ENCODE measurements around the gene FGR. TPM values are rescaled to one million over a fixed set of nuclear protein-coding genes. Genes with fewer than 3 reads are reported as not detected.

Gene FGR
- total RNA-seq, 1 donor from 2014 or later: 2.6 TPM

DNA sequence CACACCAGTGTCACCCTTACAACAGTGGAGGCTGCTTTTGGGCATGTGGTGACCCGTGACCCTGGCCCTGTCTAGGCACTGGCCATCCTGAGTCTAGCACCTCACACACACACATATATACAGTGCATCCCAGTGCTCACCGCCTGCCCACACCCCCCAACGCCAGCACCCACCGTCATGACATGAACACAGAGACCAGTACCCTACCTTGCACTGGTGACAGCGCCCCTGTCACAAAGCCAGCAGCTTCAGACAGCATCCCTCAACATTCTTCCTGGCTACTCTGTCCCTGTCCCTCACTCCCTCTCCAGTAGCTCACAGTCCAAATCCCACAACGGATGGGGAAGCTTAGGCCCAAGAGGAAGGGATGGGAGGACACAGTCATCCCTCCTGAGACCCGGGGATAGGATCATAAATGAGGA is 58.2 kb downstream of the FGR start:
- peaks cover 68 to 79% (median 79%) of the 10 kb centered on the region in 3 donors for H3K4me1 ChIP-seq (ENCODE audit: control insufficient read depth in 3 of 3, insufficient read depth in 3 of 3, low read length in 3 of 3)
- no peaks in the 10 kb centered on the region for H3K9me3 ChIP-seq (ENCODE audit: control insufficient read depth in 3 of 3, low read length in 3 of 3)
- peak overlapping the region; percentile 73 for H3K27ac ChIP-seq (ENCODE audit: low read depth, low read length)
- peak overlapping the region in 2 of 3 donors; percentile 3 to 42 for H3K4me3 ChIP-seq (ENCODE audit: low read length in 3 of 3)
- H3K36me3 ChIP-seq (ENCODE audit: control insufficient read depth in 3 of 3, insufficient read depth in 3 of 3, low read length in 3 of 3): no peaks in the 10 kb centered on the region
- peak overlapping the region; percentile 36 to 76 (median 64) for H3K9ac ChIP-seq (ENCODE audit: low read depth in 1 of 3, low read length in 3 of 3)
- H3K27me3 ChIP-seq (ENCODE audit: control insufficient read depth in 3 of 3, insufficient read depth in 3 of 3, low read length in 3 of 3): no peaks in the 10 kb centered on the region

DNA sequence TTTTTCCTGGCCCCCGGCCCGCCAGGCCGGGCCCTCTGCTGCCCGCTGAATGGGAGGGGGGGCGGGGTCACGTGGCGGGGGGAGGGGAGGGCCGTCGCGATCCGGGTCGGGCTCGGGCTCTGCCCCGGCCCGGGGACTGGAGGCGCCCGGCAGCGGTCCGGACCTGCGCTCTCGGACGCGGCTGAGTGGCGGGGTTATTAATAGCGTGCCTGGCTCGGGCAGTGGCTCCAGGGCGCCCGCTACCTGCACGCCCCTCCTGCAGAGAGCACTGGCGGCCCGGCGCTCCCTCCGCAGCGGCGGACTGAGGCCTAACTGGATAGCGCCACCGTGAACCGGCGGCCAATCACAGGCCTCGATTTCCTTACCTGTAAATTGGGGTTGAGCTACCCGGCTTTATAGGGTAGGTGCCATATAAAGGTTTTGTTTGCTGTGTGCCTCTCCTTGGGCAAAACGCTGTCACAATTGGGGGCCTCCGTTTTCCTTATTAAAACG is 59.1 kb downstream of the FGR start:
- H3K4me1 ChIP-seq (ENCODE audit: control insufficient read depth in 3 of 3, insufficient read depth in 3 of 3, low read length in 3 of 3): peaks cover 71 to 82% (median 80%) of the 10 kb centered on the region in 3 donors

DNA sequence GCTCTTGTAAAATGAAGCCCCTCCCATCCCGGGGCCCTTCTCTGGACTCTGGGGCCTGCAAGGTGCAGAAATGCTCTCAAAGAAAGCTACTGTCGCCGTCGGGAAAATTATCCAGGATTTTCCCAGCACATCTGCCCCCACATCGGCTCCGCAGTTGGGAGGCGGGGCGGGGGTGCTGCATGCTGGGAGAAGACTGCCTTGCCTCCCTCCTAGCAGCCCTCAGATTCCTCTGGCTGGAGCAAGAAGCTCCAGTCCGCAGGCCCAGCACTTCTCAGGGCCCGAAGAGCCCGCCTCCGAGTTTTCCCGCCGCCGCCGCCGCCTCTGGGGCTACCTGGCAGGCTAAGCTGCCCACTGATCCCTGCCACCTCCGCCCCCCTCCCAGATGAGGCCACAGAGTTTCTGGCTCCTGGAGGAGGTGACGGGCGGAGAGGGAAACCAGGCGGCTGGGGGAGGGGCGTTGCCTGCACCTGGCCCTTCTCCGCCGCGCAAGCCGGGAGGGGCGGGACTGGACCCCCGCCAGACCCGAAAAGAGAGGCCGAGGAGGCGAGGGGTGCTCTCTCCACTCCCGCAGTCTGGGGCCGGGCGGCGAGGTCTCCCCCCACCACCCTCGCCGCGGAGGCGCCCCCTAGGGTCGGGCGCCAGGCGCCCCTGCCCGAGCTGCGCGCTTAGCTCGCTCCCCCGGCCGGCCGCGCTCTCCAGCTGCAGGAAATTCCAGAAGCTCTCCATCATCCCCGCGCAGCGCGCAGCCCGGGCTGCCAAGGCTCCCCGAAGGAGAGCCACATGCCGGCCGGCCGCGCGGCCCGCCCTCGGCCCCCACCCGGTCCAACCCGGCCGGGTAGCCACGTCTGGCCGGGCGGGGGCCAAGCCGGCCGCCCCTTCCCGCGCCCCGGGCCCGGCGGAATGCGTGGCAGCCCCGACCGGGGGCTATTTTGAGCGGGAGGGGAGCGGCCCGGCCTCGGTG is 59.8 kb downstream of the FGR start:
- Histone ChIP-seq H3K36me3 (ENCODE audit: control insufficient read depth in 3 of 3, insufficient read depth in 3 of 3, low read length in 3 of 3) (no peaks in the 10 kb centered on the region), H3K9me3 (ENCODE audit: control insufficient read depth in 3 of 3, low read length in 3 of 3) (no peaks in the 10 kb centered on the region), H3K4me3 (ENCODE audit: low read length in 3 of 3) (peak overlapping the region in 2 of 3 donors; percentile 58 to 61), H3K27ac (ENCODE audit: low read depth, low read length) (peak overlapping the region; percentile 94), H3K9ac (ENCODE audit: low read depth in 1 of 3, low read length in 3 of 3) (peak overlapping the region; percentile 61 to 82 (median 70)), H3K4me1 (ENCODE audit: control insufficient read depth in 3 of 3, insufficient read depth in 3 of 3, low read length in 3 of 3) (peaks cover 77 to 85% (median 83%) of the 10 kb centered on the region in 3 donors), H3K27me3 (ENCODE audit: control insufficient read depth in 3 of 3, insufficient read depth in 3 of 3, low read length in 3 of 3) (no peaks in the 10 kb centered on the region)

More for the DNA sequence above, 59.1 kb downstream of the FGR start:
- Histone ChIP-seq H3K9me3 (ENCODE audit: control insufficient read depth in 3 of 3, low read length in 3 of 3) (no peaks in the 10 kb centered on the region), H3K27ac (ENCODE audit: low read depth, low read length) (peak overlapping the region; percentile 94), H3K4me3 (ENCODE audit: low read length in 3 of 3) (peak overlapping the region; percentile 3 to 60 (median 42)), H3K9ac (ENCODE audit: low read depth in 1 of 3, low read length in 3 of 3) (peak overlapping the region; percentile 36 to 82 (median 70)), H3K36me3 (ENCODE audit: control insufficient read depth in 3 of 3, insufficient read depth in 3 of 3, low read length in 3 of 3) (no peaks in the 10 kb centered on the region), H3K27me3 (ENCODE audit: control insufficient read depth in 3 of 3, insufficient read depth in 3 of 3, low read length in 3 of 3) (no peaks in the 10 kb centered on the region)

DNA sequence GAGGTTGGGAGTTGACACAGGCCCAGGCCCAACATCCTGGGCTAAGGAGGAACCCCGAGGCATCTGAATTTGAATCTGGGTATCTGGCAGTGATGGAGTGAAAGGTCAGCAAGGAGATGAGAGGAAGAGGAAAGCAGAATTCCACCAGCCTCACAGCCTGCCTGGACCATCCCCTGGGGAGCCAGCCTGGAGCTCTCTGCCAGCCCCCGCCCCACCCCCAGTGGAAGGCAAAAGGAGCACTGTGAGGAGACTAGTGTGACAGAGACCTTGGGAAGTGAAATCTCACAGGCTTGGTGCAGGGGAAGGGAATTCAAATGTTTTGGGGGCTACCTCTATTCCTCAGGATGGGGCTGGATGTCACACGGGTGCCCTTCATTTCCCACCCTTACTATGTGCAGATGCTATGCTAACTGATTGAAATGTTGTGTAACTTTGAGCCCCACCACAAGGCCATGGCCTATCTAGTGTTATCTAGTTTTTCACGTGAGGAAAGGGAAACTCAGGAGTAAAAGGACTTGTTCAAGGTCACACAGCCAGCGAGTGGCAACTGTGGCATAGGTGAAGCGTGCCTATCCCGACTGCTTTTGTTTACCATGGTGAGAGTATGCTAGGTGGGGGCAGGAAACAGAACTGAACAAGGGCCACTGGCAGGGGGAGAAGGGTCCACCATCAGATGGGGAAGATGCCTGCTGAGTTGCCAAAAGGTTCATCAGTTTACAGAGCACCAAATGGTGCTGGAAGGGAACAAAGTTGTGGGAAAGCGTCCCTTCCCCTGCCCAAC is 60.8 kb downstream of the FGR start:
- H3K27ac ChIP-seq (ENCODE audit: low read depth, low read length): peak overlapping the region; percentile 94
- H3K36me3 ChIP-seq (ENCODE audit: control insufficient read depth in 3 of 3, insufficient read depth in 3 of 3, low read length in 3 of 3): no peaks in the 10 kb centered on the region
- peak overlapping the region; percentile 59 to 82 (median 70) for H3K9ac ChIP-seq (ENCODE audit: low read depth in 1 of 3, low read length in 3 of 3)
- H3K4me1 ChIP-seq (ENCODE audit: control insufficient read depth in 3 of 3, insufficient read depth in 3 of 3, low read length in 3 of 3): peaks cover 81 to 87% (median 87%) of the 10 kb centered on the region in 3 donors
- peak overlapping the region in 2 of 3 donors; percentile 58 to 61 for H3K4me3 ChIP-seq (ENCODE audit: low read length in 3 of 3)
- no peaks in the 10 kb centered on the region for H3K27me3 ChIP-seq (ENCODE audit: control insufficient read depth in 3 of 3, insufficient read depth in 3 of 3, low read length in 3 of 3)
- no peaks in the 10 kb centered on the region for H3K9me3 ChIP-seq (ENCODE audit: control insufficient read depth in 3 of 3, low read length in 3 of 3)

DNA sequence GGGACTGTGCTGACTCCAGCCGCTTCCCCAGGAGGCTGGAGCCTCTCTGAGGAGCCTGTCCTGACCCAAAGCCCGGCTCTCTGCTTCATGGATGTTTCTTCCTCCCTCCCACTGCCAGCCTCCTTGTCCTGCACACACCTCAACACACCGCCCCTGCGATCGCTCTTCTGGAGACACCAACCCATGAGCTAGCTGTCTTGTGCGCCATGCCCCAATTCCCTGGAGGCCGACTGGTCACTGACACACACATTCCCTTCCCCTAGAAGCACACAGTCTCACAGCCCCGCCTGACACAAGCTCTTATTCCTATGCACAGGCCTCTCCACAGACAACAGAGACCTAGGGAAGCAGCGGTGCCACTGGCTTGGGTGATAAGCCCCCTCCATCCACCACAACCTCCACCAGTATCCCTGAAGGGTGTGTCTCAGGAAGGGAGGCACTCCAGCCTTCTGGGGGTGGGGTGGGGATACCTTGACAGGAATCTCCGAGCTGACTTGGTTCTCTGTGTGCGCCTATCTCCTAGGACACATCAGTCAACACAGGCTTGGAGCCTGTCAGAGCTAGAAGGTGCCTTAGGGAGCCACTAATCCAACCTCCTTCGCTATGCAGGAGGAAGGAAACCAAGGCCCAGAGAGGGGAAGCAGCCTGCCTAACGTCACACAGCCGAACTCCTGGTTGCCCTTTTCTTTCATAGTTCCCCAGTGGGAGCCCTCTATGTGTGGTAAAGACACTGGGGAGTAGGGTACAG is 62.1 kb downstream of the FGR start:
- Histone ChIP-seq H3K36me3 (ENCODE audit: control insufficient read depth in 3 of 3, insufficient read depth in 3 of 3, low read length in 3 of 3) (peaks cover 0 to 4% (median 0%) of the 10 kb centered on the region in 3 donors), H3K9me3 (ENCODE audit: control insufficient read depth in 3 of 3, low read length in 3 of 3) (no peaks in the 10 kb centered on the region), H3K4me1 (ENCODE audit: control insufficient read depth in 3 of 3, insufficient read depth in 3 of 3, low read length in 3 of 3) (peaks cover 82 to 91% (median 89%) of the 10 kb centered on the region in 3 donors), H3K9ac (ENCODE audit: low read depth in 1 of 3, low read length in 3 of 3) (peak overlapping the region; percentile 71 to 82 (median 79)), H3K27me3 (ENCODE audit: control insufficient read depth in 3 of 3, insufficient read depth in 3 of 3, low read length in 3 of 3) (no peaks in the 10 kb centered on the region), H3K4me3 (ENCODE audit: low read length in 3 of 3) (peak overlapping the region; percentile 38 to 70 (median 61)), H3K27ac (ENCODE audit: low read depth, low read length) (peak overlapping the region; percentile 94)

DNA sequence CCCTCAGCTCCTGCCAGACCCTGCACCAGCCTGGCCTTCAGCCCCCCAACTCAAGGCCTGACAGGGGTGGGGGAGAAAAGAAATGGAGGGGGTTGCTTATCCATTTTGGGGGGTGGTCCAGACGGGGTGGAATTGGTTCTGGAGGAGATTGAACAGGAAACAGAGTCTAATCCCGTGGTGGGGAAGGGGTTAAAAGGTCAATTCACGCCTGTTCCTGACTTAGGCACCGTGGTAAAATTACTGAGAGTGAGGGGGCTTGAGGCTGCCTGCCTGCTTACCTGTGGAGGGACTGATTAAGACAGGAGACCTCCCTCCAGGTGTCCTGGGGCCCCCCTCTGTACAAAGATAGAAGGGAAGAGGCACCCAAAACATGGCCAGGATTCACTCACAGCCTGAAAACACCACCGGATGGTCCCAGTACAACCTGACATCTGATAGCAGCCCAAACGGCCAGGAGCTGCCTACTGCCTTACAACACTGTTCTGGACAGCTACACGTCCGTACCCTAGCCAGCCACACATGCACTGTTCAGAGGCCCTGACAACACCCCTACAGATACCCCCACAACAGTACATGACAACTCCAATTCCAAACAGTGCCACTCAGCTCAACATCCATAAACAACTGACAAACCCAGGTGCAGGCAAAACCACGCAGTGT is 62.8 kb downstream of the FGR start:
- Histone ChIP-seq H3K9ac (ENCODE audit: low read depth in 1 of 3, low read length in 3 of 3) (peak overlapping the region; percentile 71 to 82 (median 79)), H3K4me3 (ENCODE audit: low read length in 3 of 3) (peak overlapping the region; percentile 38 to 70 (median 61)), H3K36me3 (ENCODE audit: control insufficient read depth in 3 of 3, insufficient read depth in 3 of 3, low read length in 3 of 3) (peaks cover 0 to 5% (median 0%) of the 10 kb centered on the region in 3 donors), H3K27ac (ENCODE audit: low read depth, low read length) (peak overlapping the region; percentile 94), H3K27me3 (ENCODE audit: control insufficient read depth in 3 of 3, insufficient read depth in 3 of 3, low read length in 3 of 3) (no peaks in the 10 kb centered on the region), H3K9me3 (ENCODE audit: control insufficient read depth in 3 of 3, low read length in 3 of 3) (no peaks in the 10 kb centered on the region), H3K4me1 (ENCODE audit: control insufficient read depth in 3 of 3, insufficient read depth in 3 of 3, low read length in 3 of 3) (peaks cover 83 to 91% (median 89%) of the 10 kb centered on the region in 3 donors)

DNA sequence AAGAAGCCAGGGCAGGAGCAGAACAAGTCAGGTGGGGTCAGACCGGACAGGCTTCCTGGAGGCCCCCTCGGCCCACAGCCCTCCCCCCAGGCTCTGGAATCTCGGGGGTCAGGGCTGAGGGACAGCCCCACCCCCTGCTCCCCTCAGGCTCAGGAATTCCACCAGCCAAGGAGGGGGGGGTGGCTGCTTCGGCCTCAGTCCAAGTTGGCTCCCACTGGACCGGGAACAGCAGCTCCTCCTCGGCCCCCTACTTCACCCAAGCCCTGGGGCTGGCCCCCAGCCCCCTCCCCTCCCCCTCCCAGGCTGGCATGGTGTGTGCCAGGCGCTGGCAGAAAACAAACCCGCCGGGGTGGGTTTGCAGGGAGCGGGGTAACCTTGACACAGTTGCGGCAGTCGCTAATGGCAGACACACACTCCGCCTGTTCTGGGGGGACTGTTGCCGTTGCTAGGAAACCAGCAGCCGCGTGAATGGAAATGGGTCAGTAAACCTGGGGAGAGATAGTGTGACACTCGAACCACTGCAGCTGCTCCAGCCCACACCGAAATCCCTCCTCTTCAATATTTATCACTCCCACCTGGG is 63.5 kb downstream of the FGR start:
- H3K4me3 ChIP-seq (ENCODE audit: low read length in 3 of 3): peak overlapping the region; percentile 38 to 70 (median 61)
- H3K9me3 ChIP-seq (ENCODE audit: control insufficient read depth in 3 of 3, low read length in 3 of 3): no peaks in the 10 kb centered on the region
- peaks cover 83 to 91% (median 89%) of the 10 kb centered on the region in 3 donors for H3K4me1 ChIP-seq (ENCODE audit: control insufficient read depth in 3 of 3, insufficient read depth in 3 of 3, low read length in 3 of 3)
- H3K27me3 ChIP-seq (ENCODE audit: control insufficient read depth in 3 of 3, insufficient read depth in 3 of 3, low read length in 3 of 3): no peaks in the 10 kb centered on the region
- H3K9ac ChIP-seq (ENCODE audit: low read depth in 1 of 3, low read length in 3 of 3): peak overlapping the region; percentile 71 to 82 (median 79)
- peak overlapping the region; percentile 94 for H3K27ac ChIP-seq (ENCODE audit: low read depth, low read length)
- H3K36me3 ChIP-seq (ENCODE audit: control insufficient read depth in 3 of 3, insufficient read depth in 3 of 3, low read length in 3 of 3): peaks cover 0 to 5% (median 0%) of the 10 kb centered on the region in 3 donors

DNA sequence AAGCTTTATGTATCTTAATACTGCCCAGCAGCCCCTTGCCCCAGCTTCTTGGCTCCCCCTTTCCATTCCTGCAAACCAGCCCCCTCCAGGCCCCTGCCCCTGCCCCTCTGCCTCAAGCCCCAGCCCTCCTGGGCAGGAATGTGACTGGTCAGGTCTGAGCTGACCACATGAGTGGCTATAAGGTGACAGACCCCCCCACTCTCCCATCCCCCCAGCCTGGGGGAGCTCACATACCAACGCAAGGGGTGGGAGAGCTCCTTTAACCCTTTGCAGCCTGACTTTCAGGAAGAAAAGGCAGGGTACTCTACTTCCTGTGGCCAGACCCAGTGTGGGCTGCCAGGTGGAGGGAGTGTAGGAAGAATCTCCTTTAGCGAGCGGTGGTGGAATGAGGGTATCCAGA is 64.2 kb downstream of the FGR start:
- Histone ChIP-seq H3K27ac (ENCODE audit: low read depth, low read length) (peak overlapping the region; percentile 94), H3K4me3 (ENCODE audit: low read length in 3 of 3) (peak overlapping the region; percentile 48 to 58 (median 50)), H3K9ac (ENCODE audit: low read depth in 1 of 3, low read length in 3 of 3) (peak overlapping the region; percentile 64 to 82 (median 71)), H3K27me3 (ENCODE audit: control insufficient read depth in 3 of 3, insufficient read depth in 3 of 3, low read length in 3 of 3) (no peaks in the 10 kb centered on the region), H3K4me1 (ENCODE audit: control insufficient read depth in 3 of 3, insufficient read depth in 3 of 3, low read length in 3 of 3) (peaks cover 84 to 92% (median 90%) of the 10 kb centered on the region in 3 donors), H3K9me3 (ENCODE audit: control insufficient read depth in 3 of 3, low read length in 3 of 3) (no peaks in the 10 kb centered on the region), H3K36me3 (ENCODE audit: control insufficient read depth in 3 of 3, insufficient read depth in 3 of 3, low read length in 3 of 3) (peaks cover 0 to 5% (median 0%) of the 10 kb centered on the region in 3 donors)
